ENCODE results near the gene ECHS1.

- TF ChIP-seq CTCF (IDR thresholded peaks at IDR 0.05) (no peak), POLR2A (IDR thresholded peaks at IDR 0.05) (no peak)
Measured at GRCh38 chr10:133405272-133405671, 32.1 kb upstream of the ECHS1 start.

Data from right lobe of liver (tissue), 4 donors.